ENCODE data around the gene SETSIP.
"Not testable (repeated sequence)": the region's sequence is repeated elsewhere in the genome, so short reads cannot be mapped to it uniquely, and the experiment has no call there.

SETSIP gene

DNA sequence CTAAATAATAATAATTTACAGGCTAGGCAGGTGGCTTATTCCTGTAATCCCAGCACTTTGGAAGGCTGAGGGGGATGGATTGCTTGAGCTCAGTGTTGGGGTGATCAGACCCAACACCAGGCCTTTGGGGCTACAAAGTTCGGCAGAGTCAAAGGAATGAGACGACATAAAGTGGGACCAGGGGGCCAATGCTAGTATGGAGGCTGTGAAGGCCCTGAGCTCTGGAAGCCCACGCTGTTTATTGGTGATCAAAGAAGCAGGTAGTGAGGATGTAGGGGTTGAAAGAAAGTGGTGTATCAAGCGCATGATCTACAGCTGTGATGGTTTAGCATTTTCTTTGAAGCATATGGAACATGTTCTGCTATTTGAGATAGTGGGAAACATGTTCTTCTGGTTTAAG is 10.5 kb upstream of the SETSIP start:
- in situ Hi-C loops (cut with MboI; ENCODE audit: low pct_unique_long_range_greater_than_20kb, low sequenced_read_pairs, unreplicated experiment), result no loop called here
- DNase-seq (ENCODE audit: low spot score), result no peak
- TF ChIP-seq, protein P1, sequence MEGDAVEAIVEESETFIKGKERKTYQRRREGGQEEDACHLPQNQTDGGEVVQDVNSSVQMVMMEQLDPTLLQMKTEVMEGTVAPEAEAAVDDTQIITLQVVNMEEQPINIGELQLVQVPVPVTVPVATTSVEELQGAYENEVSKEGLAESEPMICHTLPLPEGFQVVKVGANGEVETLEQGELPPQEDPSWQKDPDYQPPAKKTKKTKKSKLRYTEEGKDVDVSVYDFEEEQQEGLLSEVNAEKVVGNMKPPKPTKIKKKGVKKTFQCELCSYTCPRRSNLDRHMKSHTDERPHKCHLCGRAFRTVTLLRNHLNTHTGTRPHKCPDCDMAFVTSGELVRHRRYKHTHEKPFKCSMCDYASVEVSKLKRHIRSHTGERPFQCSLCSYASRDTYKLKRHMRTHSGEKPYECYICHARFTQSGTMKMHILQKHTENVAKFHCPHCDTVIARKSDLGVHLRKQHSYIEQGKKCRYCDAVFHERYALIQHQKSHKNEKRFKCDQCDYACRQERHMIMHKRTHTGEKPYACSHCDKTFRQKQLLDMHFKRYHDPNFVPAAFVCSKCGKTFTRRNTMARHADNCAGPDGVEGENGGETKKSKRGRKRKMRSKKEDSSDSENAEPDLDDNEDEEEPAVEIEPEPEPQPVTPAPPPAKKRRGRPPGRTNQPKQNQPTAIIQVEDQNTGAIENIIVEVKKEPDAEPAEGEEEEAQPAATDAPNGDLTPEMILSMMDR (IDR thresholded peaks at IDR 0.05; ENCODE audit: extremely low read depth, insufficient read depth, missing control alignments), result no peak

DNA sequence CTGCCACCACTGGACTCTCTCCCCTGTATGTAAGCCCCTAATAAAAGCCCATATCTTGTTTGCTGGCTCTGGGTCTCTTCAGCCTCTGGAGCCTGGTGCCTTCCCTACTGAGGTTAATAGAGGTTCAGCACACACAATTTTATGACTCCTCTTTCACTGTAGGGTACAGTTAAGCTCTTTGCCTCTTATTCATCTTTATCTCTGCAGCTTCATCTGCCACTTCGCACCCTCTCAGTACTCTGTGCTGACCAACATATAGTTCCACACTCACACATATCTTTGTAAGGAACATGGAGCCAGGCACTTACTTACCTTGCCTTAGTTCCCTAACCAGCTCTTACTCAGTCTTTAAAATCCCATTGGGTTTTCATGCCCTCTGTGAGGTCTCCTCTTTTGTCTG is 9.4 kb upstream of the SETSIP start:
- no peak for DNase-seq (ENCODE audit: low spot score)
- in situ Hi-C loops (cut with MboI; ENCODE audit: low pct_unique_long_range_greater_than_20kb, low sequenced_read_pairs, unreplicated experiment), result no loop called here
- TF ChIP-seq, protein P1 (IDR thresholded peaks at IDR 0.05; ENCODE audit: extremely low read depth, insufficient read depth, missing control alignments), result no peak

DNA sequence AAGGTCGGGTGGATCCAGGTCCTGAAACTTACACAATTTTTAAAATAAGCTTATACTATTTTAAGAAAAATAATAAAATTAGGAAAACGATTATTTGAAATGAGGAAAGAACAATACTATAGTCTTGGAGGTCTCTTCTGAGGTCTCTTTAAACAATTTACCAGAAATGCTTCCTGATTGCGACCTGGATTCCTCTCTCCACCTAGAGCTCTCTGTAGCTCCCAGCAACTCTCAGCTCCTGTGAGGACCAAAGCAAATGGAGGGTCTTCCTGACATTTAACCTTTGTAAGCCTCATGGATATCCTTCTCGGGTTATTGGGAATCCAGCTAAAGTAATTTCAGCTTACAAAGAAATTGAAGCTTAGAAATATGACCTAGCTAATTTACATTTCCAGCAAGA is 5.8 kb upstream of the SETSIP start:
- DNase-seq (ENCODE audit: low spot score), result no peak
- in situ Hi-C loops (cut with MboI; ENCODE audit: low pct_unique_long_range_greater_than_20kb, low sequenced_read_pairs, unreplicated experiment), result no loop called here
- TF ChIP-seq, protein P1 (IDR thresholded peaks at IDR 0.05; ENCODE audit: extremely low read depth, insufficient read depth, missing control alignments), result no peak

DNA sequence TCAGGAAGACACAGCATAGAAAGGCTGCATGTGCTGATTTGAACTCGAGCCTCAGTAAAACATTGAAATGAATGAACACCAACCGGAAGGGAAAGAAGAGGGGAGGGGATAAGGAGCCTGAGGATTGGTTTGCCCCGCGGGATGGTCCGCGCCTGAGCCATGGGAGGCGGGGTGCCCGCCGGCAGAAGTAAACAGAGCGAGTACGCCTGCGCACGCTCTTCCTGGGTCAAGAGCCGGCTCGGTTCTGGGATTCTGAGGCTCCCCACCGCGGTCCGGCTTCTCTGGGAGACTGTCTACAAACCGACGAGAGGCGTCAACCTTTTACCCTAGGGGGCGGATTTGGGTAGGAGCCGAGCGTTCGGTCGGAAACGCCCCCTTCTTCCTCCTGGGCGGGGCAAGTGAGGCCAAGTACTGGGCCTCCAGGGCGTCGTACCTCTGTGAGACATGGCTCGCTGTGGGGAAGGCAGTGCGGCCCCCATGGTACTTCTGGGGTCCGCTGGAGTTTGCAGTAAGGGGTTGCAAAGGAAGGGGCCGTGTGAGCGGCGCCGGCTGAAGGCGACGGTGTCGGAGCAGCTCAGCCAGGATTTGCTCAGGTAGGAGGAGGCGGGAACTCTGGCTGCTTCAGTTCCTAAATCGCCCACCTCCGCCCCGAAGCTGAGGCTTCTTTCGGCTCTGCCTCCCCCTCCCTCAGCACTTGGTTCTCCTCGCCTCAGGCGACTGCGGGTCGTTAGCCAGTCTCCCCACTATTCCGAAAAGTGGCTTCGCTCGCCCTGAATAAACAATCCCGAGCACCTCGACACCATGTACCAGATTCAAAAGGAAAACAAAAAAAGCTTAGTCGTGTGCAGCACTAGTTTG is 5.1 kb upstream of the SETSIP start, which contains the start of gene BTBD8:
Gene BTBD8 (plus strand): TSS at position 218 of the 858 bp plus-strand sequence. CDS start 227 bp downstream, at position 445.
- in situ Hi-C loops (cut with MboI; ENCODE audit: low pct_unique_long_range_greater_than_20kb, low sequenced_read_pairs, unreplicated experiment), result no loop called here
- DNase-seq (ENCODE audit: low spot score), result peak; percentile 75
- TF ChIP-seq, protein P1 (IDR thresholded peaks at IDR 0.05; ENCODE audit: extremely low read depth, insufficient read depth, missing control alignments), result no peak

DNA sequence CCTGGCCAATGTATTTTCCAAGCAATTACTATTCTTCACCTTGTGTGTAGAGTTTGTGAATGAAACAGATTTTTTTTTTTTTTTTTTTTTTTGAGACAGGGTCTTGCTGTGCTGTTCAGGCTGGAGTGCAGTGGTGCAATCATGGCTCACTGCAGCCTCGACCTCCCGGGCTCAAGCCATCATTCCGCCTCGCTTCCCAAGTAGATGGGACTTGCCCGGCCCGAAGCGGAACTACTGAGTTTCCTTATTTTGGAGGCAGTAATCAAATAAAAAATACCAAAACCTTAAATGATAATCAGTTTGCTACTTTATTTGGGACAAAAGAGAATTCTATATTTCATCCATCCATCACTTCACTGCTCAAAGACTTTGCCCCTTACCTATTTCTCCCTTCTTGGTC is 4.2 kb upstream of the SETSIP start:
- in situ Hi-C loops (cut with MboI; ENCODE audit: low pct_unique_long_range_greater_than_20kb, low sequenced_read_pairs, unreplicated experiment), result no loop called here
- TF ChIP-seq, protein P1 (IDR thresholded peaks at IDR 0.05; ENCODE audit: extremely low read depth, insufficient read depth, missing control alignments), result no peak

DNA sequence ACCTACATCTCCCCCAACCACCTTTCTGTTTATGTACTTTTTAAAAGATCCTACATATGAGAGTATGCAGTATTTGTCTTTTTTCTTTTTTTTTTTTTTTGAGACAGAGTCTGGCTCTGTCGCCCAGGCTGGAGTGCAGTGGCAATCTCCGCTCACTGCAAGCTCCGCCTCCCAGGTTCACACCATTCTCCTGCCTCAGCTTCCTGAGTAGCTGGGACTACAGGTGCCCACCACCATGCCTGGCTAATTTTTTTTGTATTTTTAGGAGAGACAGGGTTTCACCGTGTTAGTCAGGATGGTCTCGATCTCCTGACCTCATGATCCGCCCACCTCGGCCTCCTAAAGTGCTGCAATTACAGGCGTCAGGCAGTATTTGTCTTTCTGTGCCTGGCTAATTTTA is 2.9 kb upstream of the SETSIP start:
- in situ Hi-C loops (cut with MboI; ENCODE audit: low pct_unique_long_range_greater_than_20kb, low sequenced_read_pairs, unreplicated experiment); DNase-seq (ENCODE audit: low spot score): not testable (repeated sequence)

More for the DNA sequence above, 4.2 kb upstream of the SETSIP start:
- no peak for DNase-seq (ENCODE audit: low spot score)

DNA sequence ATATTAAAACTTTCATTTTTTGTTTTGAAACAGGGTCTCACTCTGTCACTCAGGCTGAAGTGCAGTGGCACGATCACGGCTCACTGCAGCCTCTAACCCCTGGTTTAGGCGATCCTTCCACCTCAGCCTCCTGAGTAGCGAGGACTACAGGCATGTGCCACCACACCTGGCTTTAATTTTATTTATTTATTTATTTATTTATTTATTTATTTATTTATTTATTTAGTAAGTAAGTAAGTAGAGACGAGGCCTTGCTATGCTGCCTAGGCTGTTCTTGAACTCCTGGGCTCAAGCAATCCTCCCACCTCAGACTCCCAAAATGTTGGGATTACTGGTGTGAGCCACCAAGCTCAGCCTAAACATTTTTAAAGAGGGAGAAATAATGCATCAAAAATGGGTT is 1.2 kb upstream of the SETSIP start:
- in situ Hi-C loops (cut with MboI; ENCODE audit: low pct_unique_long_range_greater_than_20kb, low sequenced_read_pairs, unreplicated experiment), result no loop called here
- no peak for DNase-seq (ENCODE audit: low spot score)
- TF ChIP-seq, protein P1 (IDR thresholded peaks at IDR 0.05; ENCODE audit: extremely low read depth, insufficient read depth, missing control alignments), result no peak

DNA sequence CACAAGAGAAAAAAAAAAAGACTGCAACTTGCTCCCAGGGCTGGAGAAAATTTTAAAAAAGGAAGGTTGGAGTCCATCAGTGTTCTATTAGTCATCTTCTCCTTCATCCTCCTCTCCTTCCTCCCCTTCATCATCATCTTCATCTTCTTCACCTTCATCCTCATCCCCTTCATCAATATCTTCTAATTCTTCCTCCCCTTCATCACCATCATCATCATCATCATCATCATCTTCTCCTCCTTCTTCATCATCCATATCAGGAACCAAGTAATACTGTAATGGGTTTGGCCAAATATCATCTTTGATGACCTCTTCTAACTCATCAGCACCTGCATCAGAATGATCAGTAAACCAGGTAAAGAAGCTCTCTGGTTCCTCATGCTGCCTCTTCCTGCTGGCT is 765 bp downstream of the SETSIP start:
- DNase-seq (ENCODE audit: low spot score); in situ Hi-C loops (cut with MboI; ENCODE audit: low pct_unique_long_range_greater_than_20kb, low sequenced_read_pairs, unreplicated experiment): not testable (repeated sequence)
